Transverse colon (tissue), 4 donors: Measurements from ENCODE around the gene CABP5. TPM values are rescaled to one million over a fixed set of nuclear protein-coding genes. Genes with fewer than 3 reads are reported as not detected.

Experiments used
- DNase-seq: peaks from one replicate; pipeline ENCODE4 v3.0.0-alpha.2; 2019
- H3K27ac ChIP-seq, 4 donors: fragments of 200-600 bp; sonication (generic); 2 replicates each; pipeline ENCODE4 v1.5.1; 2016 to 2018; ENCODE audit warnings: inconsistent platforms in 4 of 4
- H3K27me3 ChIP-seq: fragments of 200-600 bp; sonication (generic); 2 replicates; pipeline ENCODE4 v1.5.1; 2017; ENCODE audit warnings: inconsistent platforms
- H3K36me3 ChIP-seq, 4 donors: fragments of 200-600 bp; sonication (generic); 2 replicates each; pipeline ENCODE4 v1.5.1; 2017 to 2019; ENCODE audit warnings: inconsistent platforms in 4 of 4
- H3K4me1 ChIP-seq, 4 donors: fragments of 200-600 bp; sonication (generic); 2 replicates each; pipeline ENCODE4 v1.5.1; 2017 to 2020; ENCODE audit warnings: inconsistent platforms in 4 of 4
- H3K4me3 ChIP-seq, 4 donors: fragments of 200-600 bp; sonication (generic); 1 replicate in 1 of 4; 2 replicates in 3 of 4; pipeline versions ENCODE4 v1.5.1 to v1.6.1; 2017 to 2019; ENCODE audit warnings: inconsistent platforms in 4 of 4
- H3K9me3 ChIP-seq, 2 donors: fragments of 200-600 bp; sonication (generic); 2 replicates each; pipeline ENCODE4 v1.5.1; 2017 to 2019; ENCODE audit warnings: inconsistent platforms in 2 of 2
- EP300 ChIP-seq: sonication (generic); formaldehyde crosslinking; IDR thresholded peaks from one replicate; pipeline ENCODE4 v1.6.1; 2017; ENCODE audit warnings: antibody characterized with exemption, low read depth
- POLR2A ChIP-seq: fragments of 450-650 bp; IDR thresholded peaks from one replicate; pipeline ENCODE4 v1.6.1; 2016; ENCODE audit warnings: antibody characterized with exemption, mild to moderate bottlenecking, moderate library complexity
- POLR2AphosphoS5 ChIP-seq, 3 donors: sonication (generic); formaldehyde crosslinking; IDR thresholded peaks; one replicate each; pipeline ENCODE4 v1.6.1; 2016; ENCODE audit warnings: antibody characterized with exemption in 3 of 3
- WGBS, 2 donors: methylation state at CpG; one replicate each; pipeline ENCODE4 v1.1.5; 2018; ENCODE audit warnings: low coverage in 1 of 2; 5-methylcytosine and 5-hydroxymethylcytosine counted together
- in situ Hi-C, 4 donors: fragments of 200-750 bp; cut with MboI; loops; one replicate each; pipeline versions ENCODE4 v1.15.0 to v1.15.1; 2017; ENCODE audit warnings: low sequenced_read_pairs in 3 of 4, low pct_ligation_motif_present in 1 of 4, low pct_unique_long_range_greater_than_20kb in 1 of 4
- intact Hi-C: fragments of 100-400 bp; cut with DNase I; formaldehyde crosslinking; loops from one replicate; pipeline ENCODE4 v1.15.1; 2023; ENCODE audit warnings: low total_unique reads
- total RNA-seq, 4 donors: library from RNA; depleted of rRNA; stranded (reverse); fragments of >200 nt; gene quantifications; one replicate each; pipeline ENCODE4 v1.1.0, GENCODE V29; 2016
- TF ChIP-seq, protein P1 (sequence below), 5 experiments: fragments of 200-600 bp in 3 of 5; fragments of 450-650 bp in 2 of 5; sonication (generic) in 3 of 5; IDR thresholded peaks; 1 replicate in 2 of 5; 2 replicates in 3 of 5; pipeline ENCODE4 v1.5.1; 2016 to 2017; ENCODE audit warnings: antibody characterized with exemption in 5 of 5, inconsistent platforms in 3 of 5, mild to moderate bottlenecking in 2 of 5, moderate library complexity in 1 of 5

CABP5 gene
- total RNA-seq, 4 donors from 2014 or later = not detected

DNA sequence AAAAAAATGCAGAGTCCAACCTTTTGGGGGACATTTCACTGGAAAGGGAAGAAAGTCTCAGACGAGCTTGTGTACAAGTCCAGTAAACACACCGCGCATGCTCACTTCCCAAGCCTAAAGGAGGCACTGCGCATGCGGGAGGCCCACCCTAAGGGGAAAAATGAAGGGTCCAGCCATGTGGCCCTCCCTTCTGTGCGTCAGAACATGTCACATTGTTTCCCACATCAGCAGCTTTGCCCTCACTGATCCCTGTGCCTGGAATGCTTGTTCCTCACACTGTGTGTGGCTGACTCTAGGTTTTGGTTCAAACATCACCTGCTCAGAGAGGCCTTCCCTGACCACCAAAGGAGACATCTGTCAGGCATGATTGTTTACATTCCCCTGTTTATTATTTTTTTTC lies 45.1 kb downstream of the CABP5 start:
- in situ Hi-C loops = no loop called here
- Histone ChIP-seq H3K4me1 (no peaks in the 10 kb centered on the region), H3K27me3 (no peaks in the 10 kb centered on the region), H3K36me3 (no peaks in the 10 kb centered on the region), H3K27ac (no peak overlapping the region), H3K9me3 (no peaks in the 10 kb centered on the region), H3K4me3 (no peak overlapping the region)
- intact Hi-C loops = no loop called here
- WGBS, 2 donors = 50 to 85% methylated on average over 1 to 6 of the region's 6 CpGs
- TF ChIP-seq POLR2A (no peak), EP300 (no peak), POLR2AphosphoS5 (IDR thresholded peaks at IDR 0.05) (no peak)
- TF ChIP-seq, protein P1, sequence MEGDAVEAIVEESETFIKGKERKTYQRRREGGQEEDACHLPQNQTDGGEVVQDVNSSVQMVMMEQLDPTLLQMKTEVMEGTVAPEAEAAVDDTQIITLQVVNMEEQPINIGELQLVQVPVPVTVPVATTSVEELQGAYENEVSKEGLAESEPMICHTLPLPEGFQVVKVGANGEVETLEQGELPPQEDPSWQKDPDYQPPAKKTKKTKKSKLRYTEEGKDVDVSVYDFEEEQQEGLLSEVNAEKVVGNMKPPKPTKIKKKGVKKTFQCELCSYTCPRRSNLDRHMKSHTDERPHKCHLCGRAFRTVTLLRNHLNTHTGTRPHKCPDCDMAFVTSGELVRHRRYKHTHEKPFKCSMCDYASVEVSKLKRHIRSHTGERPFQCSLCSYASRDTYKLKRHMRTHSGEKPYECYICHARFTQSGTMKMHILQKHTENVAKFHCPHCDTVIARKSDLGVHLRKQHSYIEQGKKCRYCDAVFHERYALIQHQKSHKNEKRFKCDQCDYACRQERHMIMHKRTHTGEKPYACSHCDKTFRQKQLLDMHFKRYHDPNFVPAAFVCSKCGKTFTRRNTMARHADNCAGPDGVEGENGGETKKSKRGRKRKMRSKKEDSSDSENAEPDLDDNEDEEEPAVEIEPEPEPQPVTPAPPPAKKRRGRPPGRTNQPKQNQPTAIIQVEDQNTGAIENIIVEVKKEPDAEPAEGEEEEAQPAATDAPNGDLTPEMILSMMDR (IDR thresholded peaks at IDR 0.05) = no peak
- DNase-seq = no peak

DNA sequence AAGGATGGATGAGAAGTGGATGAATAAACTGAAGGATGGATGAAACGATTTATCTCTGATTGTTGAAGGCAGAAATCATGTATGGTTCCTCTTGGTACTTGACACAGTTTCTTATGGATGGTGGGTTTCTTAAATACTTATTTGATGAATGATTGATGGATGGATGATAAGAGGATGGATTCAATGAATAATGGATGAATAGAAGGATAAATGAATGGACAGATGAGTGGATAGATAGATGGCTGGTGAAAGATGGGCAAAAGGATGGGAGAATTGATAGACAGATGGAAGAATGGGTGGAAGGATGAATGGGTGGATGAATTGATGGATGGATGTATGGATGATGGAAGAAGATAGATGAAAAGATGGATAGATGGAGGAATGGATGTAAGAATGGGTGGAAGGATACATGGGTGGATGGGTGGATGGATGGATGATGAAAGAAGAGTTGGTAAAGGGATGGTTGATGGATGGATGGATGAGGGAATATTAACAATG lies 47.6 kb downstream of the CABP5 start:
- peaks cover 4% of the 10 kb centered on the region for H3K27me3 ChIP-seq
- intact Hi-C loops (no loop called here), in situ Hi-C loops (no loop called here)
- TF ChIP-seq POLR2AphosphoS5 (IDR thresholded peaks at IDR 0.05) (no peak), POLR2A (no peak), EP300 (no peak)
- TF ChIP-seq, protein P1 (IDR thresholded peaks at IDR 0.05) = no peak
- no peak overlapping the region for H3K4me3 ChIP-seq
- H3K36me3 ChIP-seq = no peaks in the 10 kb centered on the region
- no peaks in the 10 kb centered on the region for H3K4me1 ChIP-seq
- H3K27ac ChIP-seq = no peak overlapping the region
- H3K9me3 ChIP-seq = no peaks in the 10 kb centered on the region
- DNase-seq = no peak
- WGBS, 2 donors = 81 to 85% methylated on average over 1 of the region's 1 CpG

DNA sequence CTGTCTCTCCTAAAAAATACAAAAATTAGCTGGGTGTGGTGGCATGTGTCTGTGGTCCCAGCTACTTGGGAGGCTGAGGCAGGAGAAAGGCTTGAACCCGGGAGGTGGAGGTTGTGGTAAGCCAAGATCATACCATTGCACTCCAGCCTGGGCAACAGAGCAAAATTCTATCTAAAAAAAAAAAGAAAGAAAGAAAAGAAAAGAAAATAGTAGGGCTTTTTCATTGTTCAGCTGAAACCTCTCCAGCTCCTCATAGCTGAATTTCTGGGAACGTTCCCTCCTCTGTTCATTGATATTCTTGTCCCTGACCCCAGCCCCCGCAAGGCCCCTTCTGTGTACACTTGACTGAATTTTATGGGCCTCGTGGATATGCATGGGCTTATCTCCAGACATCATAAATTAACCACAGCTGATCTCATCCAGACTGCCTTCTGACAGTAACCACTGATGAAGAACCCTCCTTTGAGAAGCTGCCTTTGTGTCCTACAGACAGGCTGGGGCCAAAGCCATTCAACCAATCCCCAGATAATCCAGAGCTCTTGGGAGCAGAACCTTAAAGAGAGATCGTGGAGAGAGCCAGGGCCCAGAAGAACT lies 49.6 kb downstream of the CABP5 start, which contains the start of gene ELSPBP1:
TSS of gene ELSPBP1 (plus strand) at position 424 of the 594 bp plus-strand sequence. CDS start 14,036 bp downstream, outside the sequence.
- no peaks in the 10 kb centered on the region for H3K36me3 ChIP-seq
- intact Hi-C loops (no loop called here), in situ Hi-C loops (no loop called here)
- 38 to 39% methylated on average over 1 to 5 of the region's 5 CpGs for WGBS, 2 donors
- no peak within 1 kb of the TSS for H3K27ac ChIP-seq
- no peaks in the 10 kb centered on the region for H3K4me1 ChIP-seq
- no peak for DNase-seq
- H3K9me3 ChIP-seq = no peaks in the 10 kb centered on the region
- TF ChIP-seq POLR2AphosphoS5 (IDR thresholded peaks at IDR 0.05) (no peak), EP300 (no peak)
- TF ChIP-seq, protein P1 (IDR thresholded peaks at IDR 0.05) = no peak
- H3K27me3 ChIP-seq = peaks cover 15% of the 10 kb centered on the region
- H3K4me3 ChIP-seq = no peak within 1 kb of the TSS

DNA sequence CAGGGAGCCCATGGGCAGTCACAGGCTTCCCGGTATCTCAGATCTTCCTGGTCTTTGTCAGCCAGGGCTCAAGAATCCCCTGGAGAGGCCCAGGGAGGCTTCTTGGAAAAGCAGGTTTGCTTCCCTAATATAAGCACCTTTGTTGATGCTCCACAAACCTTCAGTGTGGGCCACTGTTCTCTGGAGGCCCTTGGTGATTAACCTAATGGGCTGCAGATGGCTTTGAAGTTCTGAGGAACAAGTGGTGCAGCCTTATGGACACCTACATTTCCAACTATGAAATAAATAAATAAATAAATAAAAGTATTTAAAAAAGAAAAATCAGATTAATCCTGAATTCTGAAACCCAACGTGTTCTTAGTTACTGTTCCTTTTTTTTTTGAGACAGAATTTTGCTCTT lies 51.8 kb downstream of the CABP5 start, which contains the start of gene BSPH1:
TSS of gene BSPH1 (minus strand) at position 101 of the 400 bp plus-strand sequence. CDS start at position 12, 89 bp downstream.
- intact Hi-C loops = no loop called here
- DNase-seq = no peak
- Histone ChIP-seq H3K36me3 (no peaks in the 10 kb centered on the region), H3K4me3 (no peak within 1 kb of the TSS), H3K27ac (no peak within 1 kb of the TSS), H3K4me1 (no peaks in the 10 kb centered on the region), H3K27me3 (peaks cover 22% of the 10 kb centered on the region), H3K9me3 (no peaks in the 10 kb centered on the region)
- TF ChIP-seq POLR2A (no peak), EP300 (no peak), POLR2AphosphoS5 (IDR thresholded peaks at IDR 0.05) (no peak)
- TF ChIP-seq, protein P1 (IDR thresholded peaks at IDR 0.05) = no peak
- in situ Hi-C loops = no loop called here
- WGBS, 2 donors = 63 to 65% methylated on average over 1 to 2 of the region's 2 CpGs
